ENCODE data around the gene EXOSC1. TPM values are rescaled to one million over a fixed set of nuclear protein-coding genes. Genes with fewer than 3 reads are reported as not detected.
A peak's percentile ranks its signal among the peaks of the same experiment; 100 is the strongest.

Gene EXOSC1
- total RNA-seq, 1 experiment from 2014 or later, result 60.3 TPM

DNA sequence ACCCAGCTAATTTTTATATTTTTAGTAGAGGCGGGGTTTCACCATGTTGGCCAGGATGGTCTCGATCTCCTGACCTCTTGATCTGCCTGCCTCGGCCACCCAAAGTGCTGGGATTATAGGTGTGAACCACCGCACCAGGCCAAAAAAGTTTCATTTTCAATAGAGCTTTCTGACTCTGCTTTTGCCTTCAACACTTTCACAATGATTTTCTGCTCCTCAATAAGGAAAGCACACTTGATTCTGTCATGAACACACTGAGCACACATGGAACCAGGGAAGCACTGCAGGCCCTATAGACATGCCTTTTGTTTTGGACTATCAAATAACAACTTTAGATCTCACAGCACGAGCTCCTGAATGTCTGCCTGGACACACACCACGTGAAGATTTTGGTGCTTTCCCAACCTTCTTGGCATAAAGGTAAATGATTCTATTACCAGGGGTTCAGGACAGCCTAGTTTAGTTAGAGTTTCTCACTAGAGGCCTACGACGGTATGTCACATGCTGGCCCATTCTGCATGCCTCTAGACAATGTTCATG is 52.7 kb downstream of the EXOSC1 start:
- TSS peak; percentile 37 for BruUV-seq (replicated peaks)
- Histone ChIP-seq H3K36me3 (ENCODE audit: control insufficient read depth, insufficient read depth, low read length) (peaks cover 15% of the 10 kb centered on the region), H3K4me1 (ENCODE audit: control insufficient read depth, insufficient read depth, low read length) (no peaks in the 10 kb centered on the region), H3K27ac (ENCODE audit: low read length) (no peak overlapping the region), H3K4me3 (ENCODE audit: low read depth in 2 of 2, low read length in 2 of 2) (no peak overlapping the region), H3K9me3 (ENCODE audit: control insufficient read depth, insufficient read depth, low read depth, low read length) (no peaks in the 10 kb centered on the region), H3K27me3 (ENCODE audit: control insufficient read depth, insufficient read depth, low read length) (no peaks in the 10 kb centered on the region)
- ChIA-PET POLR2A (no interaction called here), CTCF (no interaction called here)
- intact Hi-C loops (cut with micrococcal nuclease; ENCODE audit: unreplicated experiment) (no loop called here), in situ Hi-C loops (cut with HindIII; ENCODE audit: low pct_unique_long_range_greater_than_20kb, low sequenced_read_pairs) (no loop called here)
- ATAC-seq (no peak), DNase-seq (ENCODE audit: low read depth, low spot score) (no peak)
- no peak for TF ChIP-seq CTCF (IDR thresholded peaks at IDR 0.05)
- no peak for TF ChIP-seq REST (IDR thresholded peaks at IDR 0.05; ENCODE audit: insufficient read depth in 1 of 2, low read depth in 2 of 2, low read length in 1 of 2)
- no peak for TF ChIP-seq TCF7L2 (IDR thresholded peaks at IDR 0.05; ENCODE audit: low read depth, low read length)
- TF ChIP-seq POLR2AphosphoS5 (IDR thresholded peaks at IDR 0.05; ENCODE audit: low read depth, low read length), result no peak
- TF ChIP-seq SIN3A (IDR thresholded peaks at IDR 0.05; ENCODE audit: borderline replicate concordance, insufficient read depth, low read depth, low read length), result no peak

- POLR2A ChIA-PET, result no interaction called here
- CTCF ChIA-PET, result no interaction called here
- ATAC-seq, result no peak
- peaks cover 16% of the 10 kb centered on the region for H3K36me3 ChIP-seq (ENCODE audit: control insufficient read depth, insufficient read depth, low read length)
- in situ Hi-C loops (cut with HindIII; ENCODE audit: low pct_unique_long_range_greater_than_20kb, low sequenced_read_pairs), result no loop called here
- H3K4me1 ChIP-seq (ENCODE audit: control insufficient read depth, insufficient read depth, low read length), result no peaks in the 10 kb centered on the region
- no peaks in the 10 kb centered on the region for H3K9me3 ChIP-seq (ENCODE audit: control insufficient read depth, insufficient read depth, low read depth, low read length)
- no TSS peak for BruUV-seq (replicated peaks)
- TF ChIP-seq CTCF (IDR thresholded peaks at IDR 0.05) (no peak), REST (IDR thresholded peaks at IDR 0.05; ENCODE audit: insufficient read depth in 1 of 2, low read depth in 2 of 2, low read length in 1 of 2) (no peak), SIN3A (IDR thresholded peaks at IDR 0.05; ENCODE audit: borderline replicate concordance, insufficient read depth, low read depth, low read length) (no peak), POLR2AphosphoS5 (IDR thresholded peaks at IDR 0.05; ENCODE audit: low read depth, low read length) (no peak)
- no peaks in the 10 kb centered on the region for H3K27me3 ChIP-seq (ENCODE audit: control insufficient read depth, insufficient read depth, low read length)
- DNase-seq (ENCODE audit: low read depth, low spot score), result no peak
- H3K4me3 ChIP-seq (ENCODE audit: low read depth in 2 of 2, low read length in 2 of 2), result no peak overlapping the region
- H3K27ac ChIP-seq (ENCODE audit: low read length), result no peak overlapping the region
- intact Hi-C loops (cut with micrococcal nuclease; ENCODE audit: unreplicated experiment), result no loop called here
Measured at GRCh38 chr10:97390091-97390490, 55.7 kb downstream of the EXOSC1 start.
